Kidney tubule cell (primary cell): ENCODE data around the gene TKFC.

ENCODE experiments used
- DNase-seq: peaks from one replicate; pipeline ENCODE4 v3.0.0-alpha.2; 2018; ENCODE audit warnings: low spot score

Gene TKFC, protein sequence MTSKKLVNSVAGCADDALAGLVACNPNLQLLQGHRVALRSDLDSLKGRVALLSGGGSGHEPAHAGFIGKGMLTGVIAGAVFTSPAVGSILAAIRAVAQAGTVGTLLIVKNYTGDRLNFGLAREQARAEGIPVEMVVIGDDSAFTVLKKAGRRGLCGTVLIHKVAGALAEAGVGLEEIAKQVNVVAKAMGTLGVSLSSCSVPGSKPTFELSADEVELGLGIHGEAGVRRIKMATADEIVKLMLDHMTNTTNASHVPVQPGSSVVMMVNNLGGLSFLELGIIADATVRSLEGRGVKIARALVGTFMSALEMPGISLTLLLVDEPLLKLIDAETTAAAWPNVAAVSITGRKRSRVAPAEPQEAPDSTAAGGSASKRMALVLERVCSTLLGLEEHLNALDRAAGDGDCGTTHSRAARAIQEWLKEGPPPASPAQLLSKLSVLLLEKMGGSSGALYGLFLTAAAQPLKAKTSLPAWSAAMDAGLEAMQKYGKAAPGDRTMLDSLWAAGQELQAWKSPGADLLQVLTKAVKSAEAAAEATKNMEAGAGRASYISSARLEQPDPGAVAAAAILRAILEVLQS

GRCh38 chr11:61332797-61333549 is at the start of gene TKFC, which contains the start of gene DDB1:
Gene TKFC (plus strand): TSS chr11:61333228. CDS start chr11:61334729, 1,501 bp downstream.
Gene DDB1 (minus strand): TSS chr11:61333105. CDS start chr11:61332968, 137 bp downstream.
- DNase-seq, result peak; percentile 94

DNA sequence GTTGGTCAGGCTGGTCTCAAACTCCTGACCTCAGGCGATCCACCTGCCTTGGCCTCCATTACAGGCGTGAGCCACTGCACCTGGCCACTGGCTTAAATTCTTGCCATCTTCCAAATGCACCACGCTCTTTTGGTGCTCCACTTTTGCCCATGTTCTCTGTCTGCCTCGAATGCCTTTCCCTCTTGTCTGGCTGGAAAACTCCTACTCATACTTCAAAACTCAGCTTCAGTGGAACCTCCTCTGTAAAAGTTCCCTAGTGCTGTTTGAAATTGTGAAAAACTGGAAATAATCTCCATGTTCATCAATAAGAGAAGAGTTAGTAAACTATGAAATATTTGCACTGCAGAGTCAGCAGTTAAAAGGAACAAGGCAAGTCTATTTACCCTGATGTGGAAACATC is 49.4 kb upstream of the TKFC start:
- DNase-seq, result no peak

- DNase-seq, result peak; percentile 25
Observed at GRCh38 chr11:61287338-61287977, 45.6 kb upstream of the TKFC start.

GRCh38 chr11:61290905-61291690 is 41.9 kb upstream of the TKFC start:
- no peak for DNase-seq

DNA sequence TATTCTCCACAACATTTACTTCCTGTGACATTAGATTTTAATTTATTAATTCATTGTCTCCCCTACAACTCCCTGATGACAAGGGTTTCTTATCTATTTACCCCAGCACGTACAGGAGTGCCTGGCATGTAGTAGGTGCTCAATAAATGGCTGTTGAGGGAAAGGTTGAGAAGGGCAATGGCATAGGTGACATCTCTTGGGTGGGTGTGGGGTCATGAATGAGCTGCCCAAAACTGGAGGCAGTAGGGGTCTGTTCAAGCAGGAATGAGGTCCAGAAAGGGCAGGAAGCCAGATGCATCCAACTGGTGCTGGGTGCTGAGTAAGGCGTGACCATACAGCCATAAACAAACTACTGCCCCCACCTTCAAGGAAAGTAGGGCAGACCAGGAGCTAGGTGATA is 40.7 kb upstream of the TKFC start:
- DNase-seq, result no peak

DNA sequence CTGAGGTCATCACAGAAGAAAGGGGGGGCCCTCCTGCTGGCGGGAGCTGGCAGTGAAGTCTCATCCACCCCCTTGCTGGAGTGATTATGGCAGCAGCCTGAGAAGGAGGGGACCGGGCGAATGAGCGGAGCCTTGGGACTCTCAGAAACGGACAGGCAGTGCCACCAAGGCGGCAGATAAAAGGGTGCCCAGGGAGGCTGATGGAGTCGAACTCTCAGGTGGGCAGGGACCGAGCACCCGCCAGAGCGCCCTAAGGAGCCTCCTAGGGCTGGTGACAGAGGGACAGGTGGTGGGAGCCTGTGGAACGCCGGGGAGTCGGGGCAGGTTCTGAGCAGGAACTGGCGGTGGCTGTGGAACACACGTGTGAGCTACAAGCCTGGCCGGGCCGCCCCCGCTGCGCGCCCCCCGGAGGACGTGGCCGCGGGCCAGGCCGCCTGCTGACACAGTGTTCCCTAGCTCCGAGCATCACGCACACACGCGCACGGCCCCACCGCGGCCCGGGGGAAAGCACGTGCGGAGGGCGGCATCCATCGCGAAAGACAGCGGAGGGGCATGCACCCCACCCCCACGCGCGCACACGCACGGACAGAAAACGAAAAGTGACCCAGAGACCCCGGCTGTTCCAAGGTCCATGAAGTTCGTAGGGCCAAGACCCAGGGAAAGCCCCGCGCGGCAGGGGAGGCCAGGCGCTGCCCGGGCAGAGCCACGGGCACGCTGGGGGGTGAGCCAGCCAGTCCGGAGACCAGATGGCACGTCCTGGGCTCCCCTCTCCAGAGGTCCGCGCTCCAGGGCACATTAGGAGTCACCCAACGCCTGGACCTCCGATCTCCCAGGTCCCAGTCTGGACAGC is 38.9 kb upstream of the TKFC start:
- DNase-seq, result peak; percentile 23

DNA sequence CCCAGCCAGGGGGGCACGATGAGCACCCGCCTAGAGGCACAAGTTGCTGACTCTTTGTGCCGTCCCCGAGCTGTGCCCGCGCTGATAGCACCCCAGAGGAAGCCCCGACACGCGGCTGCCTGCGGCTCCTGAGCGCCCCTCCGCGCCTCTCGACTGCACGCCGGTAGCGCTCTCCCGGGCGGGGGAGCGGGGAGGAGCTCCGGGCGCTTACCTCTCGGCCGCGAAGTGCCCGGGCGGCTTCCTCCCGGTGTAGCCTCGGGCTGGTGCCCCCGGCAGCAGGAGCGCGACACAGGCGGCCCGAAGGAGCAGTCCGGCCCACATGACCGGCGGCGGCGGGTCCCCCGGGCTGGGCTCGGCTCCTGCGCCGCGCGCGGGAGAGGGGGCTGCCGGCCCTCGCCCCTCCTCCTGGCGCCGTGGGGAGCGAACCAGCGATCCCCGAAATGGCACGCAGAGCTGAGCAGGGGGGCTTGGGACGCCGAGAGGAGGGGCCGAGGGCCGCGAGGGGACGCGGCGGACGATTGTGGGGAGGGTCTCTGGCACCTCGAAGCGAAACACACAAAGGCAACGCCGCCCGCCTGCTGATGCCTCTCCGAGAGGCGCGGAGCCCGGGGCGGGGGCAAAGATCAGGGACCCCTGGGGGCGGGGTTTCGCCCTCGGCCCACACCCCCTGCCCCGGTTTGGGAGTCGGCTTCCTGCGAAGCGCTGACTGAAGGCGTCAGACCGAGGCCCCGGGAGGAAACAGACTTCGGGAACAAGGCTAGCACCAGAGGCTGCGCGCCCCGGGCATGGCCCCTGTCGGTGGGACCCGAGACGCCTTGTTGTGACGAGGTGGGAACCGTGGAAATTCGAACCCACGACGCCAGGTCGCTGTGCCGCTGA is 38.1 kb upstream of the TKFC start, which contains the start of gene VWCE:
VWCE (minus strand) TSS at position 600 of the 879 bp plus-strand sequence; CDS start at position 321, 279 bp downstream.
- DNase-seq, result peak; percentile 70

- DNase-seq, result no peak
Observed at GRCh38 chr11:61295596-61295926, 37.5 kb upstream of the TKFC start.

- DNase-seq, result no peak
Observed at GRCh38 chr11:61297341-61297740, 35.7 kb upstream of the TKFC start.

GRCh38 chr11:61297746-61298145 is 35.3 kb upstream of the TKFC start:
- DNase-seq, result peak; percentile 91

DNA sequence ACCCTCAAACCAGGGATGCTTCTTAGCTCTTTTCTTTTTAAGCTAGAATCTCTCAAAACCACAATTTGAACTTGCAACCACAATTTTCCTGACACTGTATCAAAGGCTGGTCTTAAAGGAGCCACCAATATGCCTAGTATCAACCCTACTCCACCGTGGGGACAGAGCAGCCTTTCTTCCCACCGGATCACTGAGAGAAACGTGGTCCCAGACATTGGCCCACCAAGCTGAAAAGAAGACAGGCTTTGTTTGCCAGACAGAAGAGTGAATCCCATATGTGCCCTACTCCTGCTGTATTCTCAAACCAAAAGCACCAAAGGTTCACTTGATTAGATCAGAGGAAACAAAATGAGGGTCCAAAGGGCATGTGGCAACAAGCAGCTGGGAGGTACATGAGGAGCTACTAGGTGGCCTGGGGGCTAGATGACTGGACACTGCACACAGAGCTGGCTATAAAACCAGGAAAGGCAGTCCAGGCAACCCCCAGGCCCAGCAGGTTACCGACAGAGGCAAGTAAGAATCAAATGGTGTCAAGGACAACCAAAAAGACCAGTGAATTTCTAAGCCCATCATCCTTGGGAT is 34.3 kb upstream of the TKFC start:
- DNase-seq, result no peak

DNA sequence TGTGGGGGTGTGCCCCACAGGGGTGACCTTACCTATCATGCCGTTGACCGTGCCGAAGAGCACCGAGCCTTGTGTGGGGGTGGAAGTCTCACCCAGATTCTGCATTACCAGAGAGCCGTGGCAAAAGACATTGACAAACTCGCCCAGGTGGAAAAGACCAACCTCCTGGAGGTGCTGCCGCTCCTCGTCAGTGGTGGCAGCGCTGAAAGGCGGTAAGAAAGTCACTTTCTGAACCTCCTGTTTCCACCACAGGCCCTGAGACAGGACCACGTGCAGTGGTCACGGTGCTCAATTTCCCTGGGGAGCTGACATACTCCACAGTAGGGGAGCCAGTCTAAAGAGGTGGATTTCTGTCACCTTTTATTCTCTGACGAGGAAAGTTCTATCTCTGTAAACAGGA is 30.5 kb upstream of the TKFC start:
- no peak for DNase-seq

DNA sequence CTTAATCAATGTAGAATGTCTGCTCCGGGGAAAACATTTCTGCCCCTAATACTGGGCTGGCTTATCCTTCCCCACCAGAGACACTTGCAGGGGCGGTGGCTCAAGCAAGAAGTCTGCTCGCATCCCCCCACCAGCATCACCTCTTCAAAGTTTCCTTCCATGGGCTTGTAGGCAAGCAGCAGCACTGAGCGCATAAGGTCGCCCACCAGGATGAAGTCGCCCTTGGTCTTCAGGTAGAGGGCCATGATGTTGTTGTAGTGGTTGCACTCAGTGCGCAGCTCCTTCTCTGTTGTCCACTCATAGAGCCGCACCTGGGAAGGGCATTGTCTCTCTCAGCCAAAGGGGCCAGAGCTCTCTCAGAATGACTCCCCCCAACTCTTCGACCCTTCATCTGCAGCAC is 29.3 kb upstream of the TKFC start:
- no peak for DNase-seq

GRCh38 chr11:61305417-61305816 is 27.6 kb upstream of the TKFC start:
- no peak for DNase-seq

- DNase-seq, result no peak
Observed at GRCh38 chr11:61306221-61306620, 26.8 kb upstream of the TKFC start.

GRCh38 chr11:61307354-61307753 is 25.7 kb upstream of the TKFC start:
- DNase-seq, result no peak

DNA sequence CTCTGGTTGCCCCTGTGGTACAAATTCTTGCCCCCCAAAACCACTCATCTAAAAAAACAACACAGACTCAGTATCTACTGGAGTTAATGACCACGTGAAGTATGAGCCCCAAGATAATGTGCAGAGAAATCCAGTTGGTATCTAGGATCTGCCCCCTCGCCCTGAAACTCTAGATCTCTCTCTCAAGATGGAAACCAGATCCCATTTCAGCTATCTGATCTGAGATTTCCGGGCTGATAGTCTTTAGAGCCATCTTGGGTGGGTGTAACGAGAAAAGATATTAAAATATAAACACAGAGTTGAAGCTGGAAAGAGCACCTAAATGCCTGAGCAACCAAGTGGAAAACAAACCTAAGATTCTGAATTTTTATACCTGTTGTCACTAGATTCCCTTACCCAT is 23.9 kb upstream of the TKFC start:
- no peak for DNase-seq

DNA sequence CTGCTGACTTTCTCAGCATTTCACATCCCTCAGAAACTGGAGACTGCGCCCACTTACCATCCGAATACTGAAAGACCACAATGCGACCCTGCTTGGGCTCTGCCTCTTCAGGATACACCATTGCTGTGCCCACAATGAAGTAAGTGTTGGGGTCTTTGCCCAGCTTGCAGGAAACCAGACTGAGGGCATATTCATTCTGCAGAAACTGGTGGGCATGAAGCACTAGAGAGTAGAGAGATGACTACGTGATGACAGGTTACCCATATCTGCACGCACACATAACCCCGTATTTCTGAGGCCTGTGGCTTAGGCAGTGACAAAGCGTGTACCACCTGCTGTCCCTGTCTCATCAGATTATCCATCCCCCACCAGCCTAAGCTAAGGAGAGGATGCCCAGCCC is 23.3 kb upstream of the TKFC start:
- DNase-seq, result no peak

DNA sequence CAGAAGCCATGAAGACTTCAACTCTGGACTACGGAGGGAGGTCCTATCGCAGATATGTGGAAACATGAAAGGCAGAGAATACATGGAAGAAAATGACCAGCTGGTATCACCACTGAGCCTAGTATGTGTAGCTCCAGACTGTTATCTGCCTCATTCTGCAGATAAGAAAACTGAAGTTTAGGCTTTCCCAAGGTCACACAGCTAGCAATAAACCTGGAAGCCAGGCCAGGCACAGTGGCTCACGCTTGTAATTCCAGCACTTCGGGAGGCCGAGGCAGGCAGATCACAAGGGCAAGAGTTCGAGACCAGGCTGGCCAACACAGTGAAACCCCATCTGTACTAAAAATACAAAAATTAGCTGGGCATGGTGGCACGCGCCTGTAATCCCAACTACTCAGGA is 22.3 kb upstream of the TKFC start:
- no peak for DNase-seq
